Aorta (tissue), 5 donors: ENCODE data around the gene ICOSLG. TPM values are rescaled to one million over a fixed set of nuclear protein-coding genes. Genes with fewer than 3 reads are reported as not detected.
"Not testable (repeated sequence)": the region's sequence is repeated elsewhere in the genome, so short reads cannot be mapped to it uniquely, and the experiment has no call there.

Experiments
- ATAC-seq: fragments of 200-7000 bp; cut with Tn5 transposase; one replicate; pipeline ENCODE4 v1.9.1; 2022; ENCODE audit warnings: moderate library complexity; ENCODE audit not compliant: low FRiP score
- DNase-seq, 2 donors: peaks; one replicate each; pipeline ENCODE4 v3.0.0-alpha.2; 2020
- H3K27ac ChIP-seq, 2 donors: one replicate each; pipeline ENCODE4 v1.5.1; 2013; ENCODE audit warnings: low read length in 2 of 2, mild to moderate bottlenecking in 2 of 2, moderate library complexity in 2 of 2, control low read depth in 1 of 2, inconsistent platforms in 1 of 2, low read depth in 1 of 2
- H3K27me3 ChIP-seq, 2 donors: one replicate each; pipeline ENCODE4 v1.6.1; 2013; ENCODE audit warnings: control low read depth in 1 of 2, low read length in 1 of 2, mild to moderate bottlenecking in 1 of 2, moderate library complexity in 1 of 2; ENCODE audit not compliant: insufficient read depth in 2 of 2, control insufficient read depth in 1 of 2
- H3K36me3 ChIP-seq, 2 donors: one replicate each; pipeline ENCODE4 v1.6.1; 2013; ENCODE audit warnings: control low read depth in 1 of 2, low read length in 1 of 2, mild to moderate bottlenecking in 1 of 2; ENCODE audit not compliant: insufficient read depth in 2 of 2, control insufficient read depth in 1 of 2
- H3K4me1 ChIP-seq, 2 donors: one replicate each; pipeline ENCODE4 v1.6.1; 2013; ENCODE audit warnings: low read length in 2 of 2, control low read depth in 1 of 2, mild to moderate bottlenecking in 1 of 2, moderate library complexity in 1 of 2; ENCODE audit not compliant: insufficient read depth in 2 of 2, control insufficient read depth in 1 of 2
- H3K4me3 ChIP-seq, 2 donors: one replicate each; pipeline ENCODE4 v1.5.1; 2013; ENCODE audit warnings: low read length in 2 of 2, control low read depth in 1 of 2, mild to moderate bottlenecking in 1 of 2
- H3K9me3 ChIP-seq: one replicate; pipeline ENCODE4 v1.6.1; 2013; ENCODE audit warnings: mild to moderate bottlenecking, low read length; ENCODE audit not compliant: control insufficient read depth
- WGBS, 2 donors: extraction: QIAGEN DNeasy Blood & Tissue Kit; methylation state at CpG; one replicate each; pipeline ENCODE4 v1.1.7; 2013; 5-methylcytosine and 5-hydroxymethylcytosine counted together
- intact Hi-C, 2 donors: fragments of 100-400 bp; cut with DNase I; formaldehyde crosslinking; loops; one replicate each; pipeline versions ENCODE4 v1.14.2 to v1.15.0; 2022
- polyA plus RNA-seq, 2 donors: library from polyadenylated mRNA; stranded (reverse); fragments of 200-250 nt; gene quantifications; one replicate each; pipeline ENCODE4 v1.2.3, GENCODE V29; 2013
- total RNA-seq, 2 donors: library from RNA; stranded (reverse); fragmentation: NEBNext Ultra II Directional; extraction: Animal tissue kit (Norgen Biotek cat#: 25700); gene quantifications; one replicate each; pipeline ENCODE4 v1.2.1, GENCODE V29; 2021
- donor health status: healthy with polysubstance abuse.
- donor health status: Bipolar disorder and iron deficiency.
- donor health status: DM: no; HTN: no; CAD: no.
- donor health status: DM: no; HTN: no; CAD: no.
- donor health status: DM: yes; HTN: yes; CAD: no.

Gene ICOSLG
- total and polyA plus RNA-seq, 4 donors, result 0.56 to 3.9 (median 1.9) TPM

DNA sequence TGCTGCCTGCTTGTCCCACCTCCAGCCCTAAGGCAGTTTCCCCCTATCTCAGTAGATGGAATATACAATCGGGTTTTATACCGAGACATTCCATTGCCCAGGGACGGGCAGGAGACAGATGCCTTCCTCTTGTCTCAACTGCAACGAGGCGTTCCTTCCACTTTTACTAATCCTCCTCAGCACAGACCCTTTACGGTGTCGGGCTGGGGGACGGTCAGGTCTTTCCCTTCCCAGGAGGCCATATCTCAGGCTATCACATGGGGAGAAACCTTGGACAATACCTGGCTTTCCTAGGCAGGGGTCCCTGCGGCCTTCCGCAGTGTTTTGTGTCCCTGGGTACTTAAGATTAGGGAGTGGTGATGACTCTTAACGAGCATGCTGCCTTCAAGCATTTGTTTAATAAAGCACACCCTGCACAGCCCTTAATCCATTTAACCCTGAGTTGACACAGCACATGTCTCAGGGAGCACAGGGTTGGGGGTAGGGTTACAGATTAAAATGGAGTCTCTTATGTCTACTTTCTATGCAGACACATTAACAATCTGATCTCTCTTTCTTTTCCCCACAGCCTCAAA, 42.6 kb upstream of the ICOSLG start:
- H3K27me3 ChIP-seq, H3K27ac ChIP-seq, intact Hi-C loops, H3K36me3 ChIP-seq, H3K4me3 ChIP-seq, ATAC-seq, H3K9me3 ChIP-seq, H3K4me1 ChIP-seq: not testable (repeated sequence)
- 78 to 83% methylated on average over 11 of the region's 11 CpGs for WGBS, 2 donors
- DNase-seq, result peak in 1 of 2 donors; percentile 26

DNA sequence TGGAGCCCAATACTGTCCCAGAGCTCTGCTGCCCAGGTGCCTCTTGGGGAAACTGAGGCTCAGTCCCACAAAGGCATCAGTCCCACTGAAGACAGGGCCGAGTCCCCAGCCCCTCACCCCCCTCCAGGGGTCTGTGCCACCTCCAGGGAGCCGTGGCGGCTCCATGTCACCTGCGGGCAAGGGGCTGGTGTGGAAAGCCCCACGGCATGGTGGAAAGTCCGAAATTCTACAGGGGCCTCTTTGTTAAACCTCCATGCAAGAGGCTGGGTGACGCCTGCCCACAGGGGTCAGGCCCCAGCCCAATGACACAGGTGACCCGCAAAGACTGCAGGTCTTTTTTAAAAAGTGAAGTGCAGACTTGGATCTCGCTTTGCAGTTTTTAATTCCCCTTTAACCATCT, 41.6 kb upstream of the ICOSLG start:
- H3K9me3 ChIP-seq, result no peaks in the 10 kb centered on the region
- 91% methylated on average over 9 of the region's 9 CpGs for WGBS, 2 donors
- H3K27ac ChIP-seq, result no peak overlapping the region
- no peak for ATAC-seq
- no peaks in the 10 kb centered on the region for H3K4me1 ChIP-seq
- no peaks in the 10 kb centered on the region for H3K27me3 ChIP-seq
- intact Hi-C loops, result no loop called here
- H3K36me3 ChIP-seq, result no peaks in the 10 kb centered on the region
- H3K4me3 ChIP-seq, result no peak overlapping the region
- DNase-seq, result peak in 1 of 2 donors; percentile 2

DNA sequence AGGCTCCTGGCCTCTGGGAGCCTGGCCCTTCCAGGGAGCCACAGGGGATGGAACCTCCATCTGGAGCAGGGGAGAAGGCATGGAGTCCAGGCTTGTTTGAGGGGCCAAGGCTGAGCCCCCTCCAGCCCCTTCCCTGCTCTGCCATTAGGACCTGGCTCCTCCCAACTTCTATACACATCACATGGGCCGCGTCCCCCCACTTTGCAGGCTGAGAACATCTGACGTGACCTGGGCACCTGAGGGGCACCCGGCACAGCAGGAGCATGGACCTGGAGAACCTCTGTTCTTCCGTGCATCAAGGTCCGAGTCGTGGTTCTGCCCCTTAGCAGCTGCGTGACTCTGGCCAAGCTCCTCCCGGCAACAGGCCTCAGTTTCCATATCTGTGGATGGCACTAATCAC, 41.1 kb upstream of the ICOSLG start:
- Histone ChIP-seq H3K4me1 (no peaks in the 10 kb centered on the region), H3K9me3 (no peaks in the 10 kb centered on the region), H3K27ac (no peak overlapping the region), H3K4me3 (no peak overlapping the region), H3K36me3 (no peaks in the 10 kb centered on the region), H3K27me3 (no peaks in the 10 kb centered on the region)
- DNase-seq (peak in 1 of 2 donors; percentile 34), ATAC-seq (peak; percentile 9)
- intact Hi-C loops, result no loop called here
- WGBS, 2 donors, result 90 to 96% methylated on average over 9 of the region's 9 CpGs

DNA sequence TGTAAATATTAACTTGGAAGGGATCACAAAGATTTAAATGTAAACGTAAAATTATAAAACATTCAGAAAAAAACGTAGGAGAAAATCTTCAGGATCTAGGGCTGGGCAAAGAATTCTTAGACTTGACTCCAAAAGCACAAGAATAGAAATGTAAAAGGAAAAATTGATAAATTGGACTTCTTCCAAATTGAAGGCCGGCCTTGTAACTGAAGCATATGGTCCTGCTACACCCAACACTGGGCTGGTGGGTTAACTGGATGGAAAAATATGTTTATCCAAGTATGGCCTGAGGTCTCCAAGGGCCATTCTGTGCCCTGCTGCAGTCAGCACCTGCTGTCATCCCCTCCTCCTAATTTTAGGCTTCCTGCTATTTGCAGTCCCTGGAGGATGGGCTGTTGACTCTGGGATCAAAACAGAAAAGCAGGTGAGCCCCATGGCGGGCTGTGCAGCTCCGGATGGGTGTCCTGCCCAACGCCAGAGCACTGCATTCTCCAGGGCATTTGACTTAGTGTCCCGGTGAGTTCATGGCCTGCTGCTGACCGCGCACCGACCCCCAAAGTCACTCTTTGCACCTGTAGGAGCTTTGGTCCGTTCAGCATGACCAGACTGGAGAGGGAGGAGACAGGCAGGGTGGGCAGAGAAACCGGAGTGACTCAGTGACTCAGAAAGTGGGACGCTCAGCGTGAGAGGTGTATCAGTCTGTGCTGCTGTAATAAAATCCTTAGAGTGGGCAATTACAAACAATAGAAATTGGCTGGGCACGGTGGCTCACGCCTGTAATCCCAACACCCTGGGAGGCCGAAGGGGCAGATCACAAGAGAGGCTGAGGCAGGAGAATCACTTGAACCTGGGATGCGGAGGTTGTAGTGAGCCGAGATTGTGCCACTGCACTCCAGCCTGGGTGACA, 38.9 kb upstream of the ICOSLG start:
- DNase-seq (peak in 1 of 2 donors; percentile 26), ATAC-seq (no peak)
- Histone ChIP-seq H3K27ac (no peak overlapping the region), H3K9me3 (no peaks in the 10 kb centered on the region), H3K4me1 (no peaks in the 10 kb centered on the region), H3K36me3 (no peaks in the 10 kb centered on the region), H3K27me3 (no peaks in the 10 kb centered on the region), H3K4me3 (no peak overlapping the region)
- 80 to 86% methylated on average over 19 of the region's 19 CpGs for WGBS, 2 donors
- intact Hi-C loops, result no loop called here

DNA sequence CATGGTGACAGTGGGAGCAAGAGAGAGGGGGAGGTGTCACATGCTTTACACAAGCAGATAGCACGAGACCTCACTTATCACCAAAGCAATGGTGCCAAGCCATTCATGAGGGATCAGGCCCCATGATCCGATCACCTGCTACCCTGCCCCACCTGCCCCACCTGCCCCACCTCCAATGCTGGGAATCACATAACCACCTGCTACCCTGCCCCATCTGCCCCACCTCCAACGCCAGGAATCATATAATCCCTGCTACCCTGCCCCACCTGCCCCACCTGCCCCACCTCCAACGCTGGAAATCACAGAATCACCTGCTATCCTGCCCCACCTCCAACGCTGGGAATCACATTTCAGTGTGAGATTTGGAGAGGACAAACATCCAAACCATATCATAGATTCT, 34.3 kb upstream of the ICOSLG start:
- no peak overlapping the region for H3K27ac ChIP-seq
- ATAC-seq (no peak), DNase-seq (peak in 1 of 2 donors; percentile 15)
- no peaks in the 10 kb centered on the region for H3K4me1 ChIP-seq
- WGBS, 2 donors, result 72 to 75% methylated on average over 5 of the region's 5 CpGs
- no peak overlapping the region for H3K4me3 ChIP-seq
- intact Hi-C loops, result no loop called here
- H3K36me3 ChIP-seq, result no peaks in the 10 kb centered on the region
- H3K9me3 ChIP-seq, result no peaks in the 10 kb centered on the region
- no peaks in the 10 kb centered on the region for H3K27me3 ChIP-seq

DNA sequence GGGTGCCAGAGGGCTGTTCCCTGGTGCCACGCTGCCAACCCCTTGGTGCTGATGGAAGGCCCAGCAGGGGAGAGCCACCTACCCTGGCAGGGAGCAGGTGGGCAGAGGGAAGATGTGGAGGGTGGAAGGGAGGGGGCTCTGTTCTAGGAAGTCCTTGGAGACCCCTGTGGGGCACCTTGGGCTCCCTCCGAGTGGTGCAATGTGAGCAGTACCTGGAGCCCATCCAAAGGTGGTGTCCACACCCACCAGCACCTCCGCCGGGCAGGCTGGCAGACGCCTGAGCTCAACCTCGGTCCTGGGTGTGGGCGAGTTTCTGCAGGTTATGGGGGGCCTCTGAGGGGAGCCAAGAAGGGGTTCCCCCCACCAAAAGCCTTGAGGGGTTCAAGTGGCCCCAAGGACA, 32.3 kb upstream of the ICOSLG start:
- Histone ChIP-seq H3K9me3 (no peaks in the 10 kb centered on the region), H3K4me3 (no peak overlapping the region), H3K27me3 (no peaks in the 10 kb centered on the region), H3K27ac (no peak overlapping the region), H3K4me1 (no peaks in the 10 kb centered on the region), H3K36me3 (no peaks in the 10 kb centered on the region)
- WGBS, 2 donors, result 87 to 90% methylated on average over 7 of the region's 7 CpGs
- ATAC-seq, result no peak
- DNase-seq, result no peak
- intact Hi-C loops, result no loop called here

DNA sequence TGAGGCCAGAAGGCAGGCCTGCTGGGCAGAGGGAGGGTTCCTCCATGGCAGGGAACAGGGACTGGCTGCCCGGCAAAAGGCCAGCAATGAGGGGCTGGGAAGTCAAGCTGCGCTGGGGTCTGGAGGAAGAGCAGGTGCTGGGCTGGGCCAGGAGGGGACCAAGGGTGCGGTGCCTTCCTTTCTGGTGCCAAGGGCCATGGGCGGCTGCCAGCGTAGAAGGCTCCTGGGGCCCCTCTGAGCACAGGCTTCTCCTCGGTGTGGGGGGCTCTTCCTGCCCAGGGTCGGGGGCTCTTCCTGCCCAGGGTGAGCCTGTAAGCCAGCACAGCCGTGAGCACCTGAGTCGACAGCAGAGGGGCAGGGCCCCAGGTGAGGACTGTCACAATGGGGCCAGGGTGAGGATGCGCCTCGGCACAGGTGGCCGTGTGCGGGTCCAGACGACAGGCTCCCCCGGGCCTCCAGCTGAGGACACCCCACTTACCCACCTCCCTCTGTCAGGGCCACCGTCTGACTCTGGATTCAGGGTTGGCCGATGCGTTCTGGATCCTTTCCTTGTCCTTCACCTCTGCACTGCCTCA, 31.6 kb upstream of the ICOSLG start:
- Histone ChIP-seq H3K4me3 (no peak overlapping the region), H3K27me3 (no peaks in the 10 kb centered on the region), H3K4me1 (no peaks in the 10 kb centered on the region), H3K36me3 (no peaks in the 10 kb centered on the region), H3K9me3 (no peaks in the 10 kb centered on the region), H3K27ac (no peak overlapping the region)
- no peak for ATAC-seq
- 90 to 92% methylated on average over 18 of the region's 18 CpGs for WGBS, 2 donors
- intact Hi-C loops, result no loop called here
- no peak for DNase-seq

DNA sequence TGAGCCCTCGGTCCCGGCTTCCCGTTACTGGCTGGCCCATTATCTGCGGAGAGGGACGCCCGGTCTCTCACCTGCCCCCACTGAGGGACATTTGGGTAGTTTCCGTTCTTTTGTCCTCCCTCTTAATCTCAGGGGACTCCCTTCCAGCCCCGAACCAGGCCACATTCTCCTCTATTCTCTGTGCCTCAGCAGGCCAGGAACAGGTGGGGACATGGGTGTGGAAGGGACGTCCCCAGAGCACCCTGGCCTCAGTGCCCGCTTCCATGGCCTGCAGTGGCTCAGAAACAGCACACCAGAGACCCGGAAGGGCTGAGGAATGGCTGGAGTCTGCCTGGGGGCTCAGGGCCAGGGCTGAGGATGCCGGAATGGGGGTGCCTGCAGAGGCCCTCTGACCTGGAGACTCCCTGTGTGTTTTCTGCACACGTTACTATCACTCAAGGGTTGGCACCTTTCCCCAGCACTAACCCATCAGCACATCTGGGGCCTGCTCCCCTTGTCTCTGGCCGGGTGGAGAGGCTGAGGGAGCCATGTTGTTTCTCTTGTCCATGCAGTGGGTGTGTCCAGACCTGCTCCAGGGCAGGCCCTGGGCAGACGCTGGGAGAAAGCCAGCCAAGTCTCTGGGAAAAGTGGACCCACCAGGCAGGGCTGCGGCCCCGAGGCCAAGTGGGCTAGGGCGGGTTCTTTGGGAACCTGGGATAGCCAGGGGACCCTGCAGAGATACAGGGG, 31.0 kb upstream of the ICOSLG start:
- intact Hi-C loops, result no loop called here
- Histone ChIP-seq H3K9me3 (no peaks in the 10 kb centered on the region), H3K27me3 (no peaks in the 10 kb centered on the region), H3K4me1 (no peaks in the 10 kb centered on the region), H3K27ac (no peak overlapping the region), H3K4me3 (no peak overlapping the region), H3K36me3 (no peaks in the 10 kb centered on the region)
- 89 to 90% methylated on average over 18 of the region's 18 CpGs for WGBS, 2 donors
- ATAC-seq (peak; percentile 28), DNase-seq (no peak)
